GM12874 (cell line): ENCODE measurements around the gene NKAIN2.

Source experiments
- TF ChIP-seq, protein P1 (sequence below): IDR thresholded peaks from 2 replicates; pipeline ENCODE4 v1.5.1; 2011; ENCODE audit warnings: low read depth, mild to moderate bottlenecking, control low read depth, low read length, moderate library complexity; ENCODE audit not compliant: insufficient read depth

Gene NKAIN2

DNA sequence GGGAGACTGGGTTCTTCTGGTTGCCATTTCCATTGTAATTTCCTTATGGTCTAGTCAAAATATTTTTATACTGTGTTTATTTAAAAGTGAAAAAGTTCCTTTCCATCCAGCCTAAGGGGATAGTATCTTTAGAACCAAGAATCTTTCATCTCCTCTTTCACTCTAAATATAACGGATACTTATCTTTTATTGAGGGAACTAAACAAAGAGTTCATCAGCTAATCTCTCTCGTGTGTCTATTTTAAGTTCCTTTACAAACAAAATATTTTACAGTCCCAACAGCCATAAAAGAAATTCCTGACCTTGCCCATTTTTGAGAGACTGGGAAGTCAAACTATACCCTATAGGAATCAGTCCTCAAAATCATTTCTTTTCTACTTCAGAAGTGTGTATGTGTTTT is 232.7 kb downstream of the NKAIN2 start:
- TF ChIP-seq, protein P1, sequence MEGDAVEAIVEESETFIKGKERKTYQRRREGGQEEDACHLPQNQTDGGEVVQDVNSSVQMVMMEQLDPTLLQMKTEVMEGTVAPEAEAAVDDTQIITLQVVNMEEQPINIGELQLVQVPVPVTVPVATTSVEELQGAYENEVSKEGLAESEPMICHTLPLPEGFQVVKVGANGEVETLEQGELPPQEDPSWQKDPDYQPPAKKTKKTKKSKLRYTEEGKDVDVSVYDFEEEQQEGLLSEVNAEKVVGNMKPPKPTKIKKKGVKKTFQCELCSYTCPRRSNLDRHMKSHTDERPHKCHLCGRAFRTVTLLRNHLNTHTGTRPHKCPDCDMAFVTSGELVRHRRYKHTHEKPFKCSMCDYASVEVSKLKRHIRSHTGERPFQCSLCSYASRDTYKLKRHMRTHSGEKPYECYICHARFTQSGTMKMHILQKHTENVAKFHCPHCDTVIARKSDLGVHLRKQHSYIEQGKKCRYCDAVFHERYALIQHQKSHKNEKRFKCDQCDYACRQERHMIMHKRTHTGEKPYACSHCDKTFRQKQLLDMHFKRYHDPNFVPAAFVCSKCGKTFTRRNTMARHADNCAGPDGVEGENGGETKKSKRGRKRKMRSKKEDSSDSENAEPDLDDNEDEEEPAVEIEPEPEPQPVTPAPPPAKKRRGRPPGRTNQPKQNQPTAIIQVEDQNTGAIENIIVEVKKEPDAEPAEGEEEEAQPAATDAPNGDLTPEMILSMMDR: no peak

DNA sequence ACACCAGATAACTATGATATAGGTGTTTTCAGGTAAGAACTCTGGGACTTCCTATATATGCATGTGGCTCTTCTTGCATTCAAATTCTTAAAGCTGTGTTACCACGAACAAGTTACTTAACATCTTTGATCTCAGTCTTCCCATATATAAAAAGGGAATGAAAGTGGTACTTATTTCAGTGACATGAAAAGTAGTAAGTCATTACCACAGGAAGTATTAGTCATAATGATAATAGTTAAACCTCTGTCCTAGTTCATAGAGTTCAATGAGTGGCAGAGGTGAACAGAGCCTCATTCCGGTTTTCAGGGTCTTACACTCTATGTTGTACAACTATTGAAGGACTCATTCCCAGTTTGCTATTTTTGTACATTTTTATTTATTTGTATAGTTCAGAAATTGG is 237.0 kb downstream of the NKAIN2 start:
- TF ChIP-seq, protein P1: no peak

DNA sequence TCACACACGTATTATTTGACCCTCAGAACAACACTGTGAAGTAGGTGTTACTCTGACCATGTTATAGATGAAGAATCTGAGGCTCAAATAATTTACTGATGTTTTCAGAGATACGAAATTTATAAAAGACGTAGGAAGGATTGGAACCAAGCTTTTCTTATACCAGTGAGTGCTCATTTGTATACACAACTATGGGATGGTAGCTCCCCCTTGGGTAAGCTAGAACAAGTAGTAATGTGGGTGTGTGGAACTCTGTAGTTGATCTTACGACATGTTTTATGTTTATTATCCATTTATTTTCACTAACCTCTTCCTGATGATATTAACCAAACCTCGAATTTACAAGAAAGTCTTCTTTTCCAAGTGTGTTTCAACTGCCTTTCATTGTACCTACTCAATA is 248.5 kb downstream of the NKAIN2 start:
- TF ChIP-seq, protein P1: no peak

DNA sequence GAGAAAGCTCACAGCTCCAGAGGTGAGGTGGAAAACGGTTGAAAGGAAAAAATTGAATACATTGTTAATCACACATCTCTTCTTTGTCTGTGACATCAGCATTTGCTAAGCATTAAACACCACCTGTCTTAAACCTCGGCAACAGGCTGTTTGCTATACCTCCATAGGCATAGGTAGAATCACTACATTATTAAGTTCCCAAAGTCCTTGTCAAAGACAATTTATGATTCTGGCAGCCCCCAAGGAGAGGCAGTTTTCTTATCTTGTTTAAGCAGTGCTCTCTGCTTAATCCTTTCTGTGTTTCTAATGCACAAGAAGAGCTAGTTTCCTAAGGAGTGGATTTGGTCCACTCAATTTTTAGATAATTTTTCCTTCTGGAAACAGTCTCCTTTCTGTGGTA is 249.7 kb downstream of the NKAIN2 start:
- TF ChIP-seq, protein P1: no peak

DNA sequence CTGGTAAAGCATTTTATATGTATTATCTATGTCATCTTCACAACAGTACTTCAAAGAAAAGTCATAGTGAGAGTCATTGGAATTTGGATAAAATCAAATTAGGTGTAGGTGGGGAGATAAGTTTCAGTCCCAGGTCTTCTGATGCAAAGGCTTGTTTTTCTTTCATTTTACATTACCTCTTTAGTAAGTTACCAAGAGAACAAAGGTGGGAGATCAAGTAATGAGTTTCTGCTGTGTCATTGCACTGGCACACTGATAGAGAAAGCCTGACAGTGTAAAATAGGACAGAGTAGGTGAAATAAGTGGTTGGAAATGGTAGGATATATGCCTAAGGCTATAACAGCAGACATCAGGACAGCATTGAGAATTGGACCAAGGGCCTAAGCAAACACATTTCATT is 250.4 kb downstream of the NKAIN2 start:
- TF ChIP-seq, protein P1: no peak

DNA sequence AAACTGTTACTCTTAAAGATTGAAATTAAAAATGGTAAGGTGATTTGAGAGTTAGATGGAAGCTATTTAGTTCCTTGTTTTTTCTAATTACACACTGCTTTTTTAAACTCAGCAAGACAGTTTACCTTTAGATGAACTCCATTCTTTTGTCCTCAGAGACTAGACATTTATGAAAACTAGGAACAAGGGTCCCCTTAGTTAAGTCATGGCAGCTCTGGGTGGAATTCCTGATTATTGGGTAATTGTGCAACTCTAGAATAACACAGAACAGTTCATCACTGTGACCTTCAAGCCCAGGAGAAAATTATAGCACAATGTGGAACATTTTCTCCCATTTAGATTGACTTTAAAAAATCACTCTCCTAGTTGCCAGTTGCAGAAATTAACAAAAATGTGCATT is 251.7 kb downstream of the NKAIN2 start:
- TF ChIP-seq, protein P1: no peak

DNA sequence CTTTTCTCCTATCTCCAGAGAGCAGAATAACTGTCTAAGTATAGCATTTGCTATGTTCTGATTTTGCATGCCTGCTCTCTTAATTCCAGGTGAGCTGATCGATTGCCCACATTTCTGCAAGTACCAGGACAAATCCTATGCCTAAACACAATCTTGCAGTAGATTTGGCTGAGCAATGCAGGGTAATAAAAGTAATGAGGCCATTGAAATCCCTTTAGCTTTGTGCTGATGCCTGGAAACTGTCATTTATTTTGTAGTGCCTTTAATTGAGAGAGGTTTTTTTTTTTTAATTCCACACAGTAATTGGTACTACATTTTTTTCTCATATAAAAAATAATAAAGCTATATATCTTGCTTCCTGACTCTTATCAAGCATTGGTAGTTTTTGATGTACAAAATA is 252.3 kb downstream of the NKAIN2 start:
- TF ChIP-seq, protein P1: no peak
